PFSK-1 (cell line): ENCODE data around the gene GPD2.

Source experiments
- FOXP2 ChIP-seq: optimal IDR thresholded peaks from 2 replicates; pipeline ENCODE3; 2011; ENCODE audit warnings: borderline replicate concordance, control low read depth, inconsistent platforms; ENCODE audit not compliant: insufficient read depth; ENCODE audit errors: extremely low read length, extremely low read depth
- POLR2AphosphoS5 ChIP-seq: IDR thresholded peaks from 2 replicates; pipeline ENCODE4 v1.6.1; 2012; ENCODE audit warnings: low read depth, mild to moderate bottlenecking, control low read depth, low read length, moderate library complexity
- SIN3A ChIP-seq: IDR thresholded peaks from 2 replicates; pipeline ENCODE4 v1.6.1; 2012; ENCODE audit warnings: mild to moderate bottlenecking, low read length, moderate library complexity, borderline replicate concordance; ENCODE audit not compliant: insufficient read depth
- TAF1 ChIP-seq: IDR thresholded peaks from 2 replicates; pipeline ENCODE4 v1.6.1; 2012; ENCODE audit warnings: low read length, control low read depth, borderline replicate concordance; ENCODE audit not compliant: insufficient read depth
- TF ChIP-seq, protein P1 (sequence below), 2 experiments: IDR thresholded peaks; 2 replicates each; pipeline versions ENCODE4 v1.6.1 to v1.8.0; 2011 to 2012; ENCODE audit warnings: low read depth in 2 of 2, low read length in 2 of 2, control low read depth in 1 of 2, inconsistent platforms in 1 of 2, mild to moderate bottlenecking in 1 of 2, moderate library complexity in 1 of 2; ENCODE audit not compliant: insufficient read depth in 1 of 2

The GPD2 gene

DNA sequence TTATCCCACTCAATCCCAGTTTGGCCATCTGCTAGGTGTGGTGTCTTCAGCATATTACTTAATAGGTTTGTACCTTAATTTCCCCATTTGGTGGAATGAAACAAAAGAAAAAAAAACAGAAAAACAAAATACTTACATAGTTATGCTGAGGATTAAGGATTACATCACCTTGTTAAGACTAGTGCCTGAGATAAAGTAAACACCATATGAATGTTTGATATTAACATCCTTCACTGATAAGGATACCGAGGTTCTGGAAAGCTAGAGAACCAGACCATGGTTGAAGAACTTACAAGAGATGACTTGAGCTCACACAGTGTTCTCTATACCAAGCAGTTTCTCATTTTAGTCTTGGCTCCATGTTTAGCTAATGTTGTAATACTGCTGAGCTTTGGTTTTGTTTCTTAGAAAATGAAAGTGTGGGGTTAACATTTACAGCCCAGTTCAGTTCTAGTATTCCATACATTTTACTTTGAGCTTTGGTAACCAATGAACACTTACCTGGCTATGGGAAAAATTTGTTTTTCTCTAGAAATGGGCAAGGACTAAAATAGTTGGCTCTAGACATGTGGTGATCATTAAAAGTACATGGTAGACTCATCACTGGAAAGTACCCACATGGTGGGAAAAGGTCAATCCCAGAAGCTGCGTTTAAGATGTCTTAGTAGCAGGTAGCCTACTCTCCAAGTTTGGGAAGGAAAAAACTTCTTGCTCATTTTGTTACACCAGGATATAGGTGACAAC is 5.8 kb upstream of the GPD2 start:
- no peak for TF ChIP-seq POLR2AphosphoS5
- TF ChIP-seq, protein P1, sequence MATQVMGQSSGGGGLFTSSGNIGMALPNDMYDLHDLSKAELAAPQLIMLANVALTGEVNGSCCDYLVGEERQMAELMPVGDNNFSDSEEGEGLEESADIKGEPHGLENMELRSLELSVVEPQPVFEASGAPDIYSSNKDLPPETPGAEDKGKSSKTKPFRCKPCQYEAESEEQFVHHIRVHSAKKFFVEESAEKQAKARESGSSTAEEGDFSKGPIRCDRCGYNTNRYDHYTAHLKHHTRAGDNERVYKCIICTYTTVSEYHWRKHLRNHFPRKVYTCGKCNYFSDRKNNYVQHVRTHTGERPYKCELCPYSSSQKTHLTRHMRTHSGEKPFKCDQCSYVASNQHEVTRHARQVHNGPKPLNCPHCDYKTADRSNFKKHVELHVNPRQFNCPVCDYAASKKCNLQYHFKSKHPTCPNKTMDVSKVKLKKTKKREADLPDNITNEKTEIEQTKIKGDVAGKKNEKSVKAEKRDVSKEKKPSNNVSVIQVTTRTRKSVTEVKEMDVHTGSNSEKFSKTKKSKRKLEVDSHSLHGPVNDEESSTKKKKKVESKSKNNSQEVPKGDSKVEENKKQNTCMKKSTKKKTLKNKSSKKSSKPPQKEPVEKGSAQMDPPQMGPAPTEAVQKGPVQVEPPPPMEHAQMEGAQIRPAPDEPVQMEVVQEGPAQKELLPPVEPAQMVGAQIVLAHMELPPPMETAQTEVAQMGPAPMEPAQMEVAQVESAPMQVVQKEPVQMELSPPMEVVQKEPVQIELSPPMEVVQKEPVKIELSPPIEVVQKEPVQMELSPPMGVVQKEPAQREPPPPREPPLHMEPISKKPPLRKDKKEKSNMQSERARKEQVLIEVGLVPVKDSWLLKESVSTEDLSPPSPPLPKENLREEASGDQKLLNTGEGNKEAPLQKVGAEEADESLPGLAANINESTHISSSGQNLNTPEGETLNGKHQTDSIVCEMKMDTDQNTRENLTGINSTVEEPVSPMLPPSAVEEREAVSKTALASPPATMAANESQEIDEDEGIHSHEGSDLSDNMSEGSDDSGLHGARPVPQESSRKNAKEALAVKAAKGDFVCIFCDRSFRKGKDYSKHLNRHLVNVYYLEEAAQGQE (IDR thresholded peaks at IDR 0.05; ENCODE audit: insufficient read depth in 1 of 2, low read depth in 2 of 2, low read length in 2 of 2), result no peak
- TF ChIP-seq TAF1, result no peak
- no peak for TF ChIP-seq FOXP2
- no peak for TF ChIP-seq SIN3A

DNA sequence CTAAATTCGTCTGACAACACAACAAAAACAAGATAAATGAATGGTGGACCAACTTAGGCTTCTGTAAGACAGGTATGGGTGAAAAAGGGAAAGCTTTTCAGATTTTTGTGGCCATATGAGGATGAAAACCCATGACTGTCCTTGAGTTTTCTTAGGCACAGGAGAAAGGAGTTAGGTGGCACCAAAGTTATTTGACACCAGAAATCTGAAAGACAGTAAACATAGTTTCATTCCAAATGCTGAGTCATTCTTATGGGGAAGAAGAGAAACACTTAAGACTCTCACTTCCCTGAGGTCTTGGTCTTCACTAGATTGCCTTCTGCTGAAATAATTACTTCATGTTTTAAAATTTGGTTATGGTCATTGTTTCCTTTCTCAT is 5.2 kb upstream of the GPD2 start:
- TF ChIP-seq SIN3A, result no peak
- TF ChIP-seq, protein P1 (IDR thresholded peaks at IDR 0.05; ENCODE audit: insufficient read depth in 1 of 2, low read depth in 2 of 2, low read length in 2 of 2), result no peak
- TF ChIP-seq POLR2AphosphoS5, result no peak
- no peak for TF ChIP-seq FOXP2
- TF ChIP-seq TAF1, result no peak

DNA sequence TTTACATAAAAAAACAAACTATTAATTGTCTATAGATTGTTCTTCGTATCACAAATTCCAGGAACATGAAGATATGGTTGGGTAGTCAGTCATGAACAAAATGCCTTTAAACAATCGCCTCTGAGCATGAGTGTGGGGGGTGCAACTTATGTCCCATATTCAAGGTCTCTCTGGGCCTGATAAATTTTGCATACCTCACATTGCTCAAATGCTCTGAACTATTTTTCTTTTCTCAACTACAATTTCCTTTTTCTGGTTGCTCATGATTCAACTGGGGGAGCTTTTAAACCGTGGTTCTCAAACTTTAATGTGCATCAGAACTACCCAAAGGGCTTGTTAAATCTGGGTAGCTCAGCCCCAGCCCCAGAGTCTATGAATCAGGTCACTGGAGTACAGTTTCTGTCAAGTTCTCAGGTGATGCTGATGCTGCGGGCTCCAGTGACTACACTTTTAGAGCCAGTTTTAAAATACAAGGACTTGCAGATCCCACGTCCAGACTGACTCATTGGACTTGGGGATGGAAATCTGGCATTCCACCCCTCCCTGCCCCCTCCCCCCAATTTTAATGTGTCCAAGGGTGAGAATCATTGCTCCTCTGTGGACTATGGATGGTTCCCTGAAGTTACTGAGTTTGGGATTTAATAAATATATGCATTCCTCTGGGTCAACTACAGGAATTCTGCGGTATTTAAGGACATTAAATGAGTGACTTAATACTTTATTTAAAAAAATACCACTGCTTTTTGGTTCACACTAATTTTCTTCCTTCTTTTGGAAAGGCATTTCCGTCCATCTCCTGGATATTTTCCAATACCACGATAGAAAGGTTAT is 1.5 kb upstream of the GPD2 start:
- no peak for TF ChIP-seq FOXP2
- TF ChIP-seq, protein P1 (IDR thresholded peaks at IDR 0.05; ENCODE audit: insufficient read depth in 1 of 2, low read depth in 2 of 2, low read length in 2 of 2), result no peak
- no peak for TF ChIP-seq SIN3A
- no peak for TF ChIP-seq TAF1
- TF ChIP-seq POLR2AphosphoS5, result no peak

GRCh38 chr2:156435396-156435717 is 822 bp upstream of the GPD2 start:
- TF ChIP-seq FOXP2, result no peak
- TF ChIP-seq POLR2AphosphoS5, result no peak
- TF ChIP-seq SIN3A, result no peak
- no peak for TF ChIP-seq TAF1
- TF ChIP-seq, protein P1 (IDR thresholded peaks at IDR 0.05; ENCODE audit: insufficient read depth in 1 of 2, low read depth in 2 of 2, low read length in 2 of 2), result no peak
